GM18499 (cell line): ENCODE data around the gene IMP4.
A peak's percentile ranks its signal among the peaks of the same experiment; 100 is the strongest.

Experiments
- ATAC-seq: cut with Tn5 transposase; IDR thresholded peaks from one replicate; pipeline ENCODE4 v1.9.1; 2021; ENCODE audit warnings: moderate number of reproducible peaks; ENCODE audit not compliant: insufficient read depth, unreplicated experiment

IMP4 gene

GRCh38 chr2:130355172-130355577 lies 12.5 kb downstream of the IMP4 start:
- no peak for ATAC-seq

- peak; percentile 53 for ATAC-seq
Observed at GRCh38 chr2:130355578-130356431, 13.1 kb downstream of the IMP4 start, which contains the start of gene PTPN18. Gene PTPN18 (plus strand): TSS chr2:130356056. CDS start chr2:130356108, 52 bp downstream.

GRCh38 chr2:130357864-130358263 lies 15.2 kb downstream of the IMP4 start:
- no peak for ATAC-seq

GRCh38 chr2:130358420-130359350 lies 16.0 kb downstream of the IMP4 start:
- ATAC-seq: no peak

GRCh38 chr2:130359466-130359865 lies 16.8 kb downstream of the IMP4 start:
- ATAC-seq: no peak

GRCh38 chr2:130363479-130363878 lies 20.8 kb downstream of the IMP4 start:
- no peak for ATAC-seq

- ATAC-seq: no peak
Observed at GRCh38 chr2:130365075-130365474, 22.4 kb downstream of the IMP4 start.

GRCh38 chr2:130365963-130366362 lies 23.3 kb downstream of the IMP4 start:
- no peak for ATAC-seq

- no peak for ATAC-seq
Observed at GRCh38 chr2:130366720-130367119, 24.0 kb downstream of the IMP4 start.

- no peak for ATAC-seq
Observed at GRCh38 chr2:130368786-130369185, 26.1 kb downstream of the IMP4 start.

- ATAC-seq: no peak
Observed at GRCh38 chr2:130369311-130369964, 26.7 kb downstream of the IMP4 start.

GRCh38 chr2:130369965-130370341 lies 27.3 kb downstream of the IMP4 start:
- ATAC-seq: no peak

- no peak for ATAC-seq
Observed at GRCh38 chr2:130370490-130370889, 27.8 kb downstream of the IMP4 start.

- ATAC-seq: peak; percentile 8
Observed at GRCh38 chr2:130371723-130372054, 29.0 kb downstream of the IMP4 start.

- peak; percentile 37 for ATAC-seq
Observed at GRCh38 chr2:130372055-130372832, 29.5 kb downstream of the IMP4 start.

- no peak for ATAC-seq
Observed at GRCh38 chr2:130372833-130373807, 30.4 kb downstream of the IMP4 start.

- no peak for ATAC-seq
Observed at GRCh38 chr2:130373808-130374365, 31.2 kb downstream of the IMP4 start.

GRCh38 chr2:130374587-130375290 lies 32.0 kb downstream of the IMP4 start:
- ATAC-seq: no peak
